AG04449 (cell line): ENCODE results near the gene ZP3.
"Not testable (repeated sequence)": the region's sequence is repeated elsewhere in the genome, so short reads cannot be mapped to it uniquely, and the experiment has no call there.

Experiments used
- CTCF ChIA-PET: fragments of 350-600 bp; formaldehyde crosslinking; extraction: SDS; loops from one replicate; lab custom pipeline; 2021; ENCODE audit warnings: antibody characterized with exemption; lab: Yijun Ruan, JAX
- POLR2A ChIA-PET: fragments of 400-600, 350-600 bp; formaldehyde crosslinking; extraction: SDS; loops from one replicate; lab custom pipeline; 2020; ENCODE audit warnings: antibody characterized with exemption, inconsistent platforms; lab: Yijun Ruan, JAX
- DNase-seq: peaks from one replicate; pipeline ENCODE4 v3.0.0-alpha.2; 2010; ENCODE audit warnings: low read depth, low spot score
- H3K4me3 ChIP-seq: 2 replicates; pipeline ENCODE4 v1.5.1; 2011; ENCODE audit warnings: low read depth, mild to moderate bottlenecking, control low read depth, low read length
- TF ChIP-seq, protein P1 (sequence below): IDR thresholded peaks from one replicate; pipeline ENCODE4 v1.5.1; 2011; ENCODE audit warnings: mild to moderate bottlenecking, moderate library complexity, low read length, control low read depth, inconsistent platforms; ENCODE audit not compliant: insufficient read depth; ENCODE audit errors: missing control alignments

The ZP3 gene

DNA sequence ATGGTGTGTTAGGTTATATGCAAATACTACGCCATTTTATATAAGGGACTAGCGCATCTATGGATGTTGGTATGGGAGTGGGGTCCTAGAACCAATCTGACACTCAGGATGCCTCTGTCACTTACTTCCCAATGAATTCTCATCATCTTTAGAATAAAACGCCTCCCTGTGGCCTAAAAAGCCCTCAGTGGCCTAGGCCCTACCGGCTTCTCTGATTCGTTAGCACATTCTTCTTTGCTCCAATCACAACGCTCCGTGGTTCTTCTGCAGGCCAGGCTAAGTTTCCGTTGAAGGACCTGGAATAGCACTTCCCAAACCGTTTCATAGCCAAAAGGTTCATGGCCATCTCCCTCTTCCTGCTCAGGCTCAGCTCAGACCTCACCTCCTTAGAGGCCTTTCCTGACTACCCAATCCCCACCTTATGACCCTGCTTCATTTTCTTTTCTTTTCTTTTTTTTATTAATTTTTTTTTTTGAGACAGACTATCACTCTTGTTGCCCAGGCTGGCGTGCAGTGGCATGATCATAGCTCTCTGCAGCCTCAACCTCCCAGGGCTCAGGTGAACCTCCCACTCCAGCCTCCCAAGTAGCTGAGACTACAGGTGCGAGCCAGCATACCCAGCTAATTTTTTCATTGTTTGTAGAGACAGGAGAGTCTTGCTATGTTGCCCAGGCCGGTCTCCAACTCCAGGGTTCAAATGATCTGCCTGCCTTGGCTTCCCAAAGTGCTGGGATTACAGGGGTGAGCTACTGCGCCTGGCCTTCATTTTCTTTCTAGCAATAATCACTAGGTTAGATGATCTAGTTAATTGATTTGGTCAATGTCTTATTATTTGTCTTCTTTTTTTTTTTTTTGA, 41.4 kb upstream of the ZP3 start:
- no peak for DNase-seq
- no peak overlapping the region for H3K4me3 ChIP-seq
- CTCF ChIA-PET = interaction anchor here (0.6 to 1.0 kb wide), 3 partner anchors 10 to 42 kb away, joined by 3 to 4 read pairs (median 4); no protein-coding TSS in a partner anchor
- TF ChIP-seq, protein P1, sequence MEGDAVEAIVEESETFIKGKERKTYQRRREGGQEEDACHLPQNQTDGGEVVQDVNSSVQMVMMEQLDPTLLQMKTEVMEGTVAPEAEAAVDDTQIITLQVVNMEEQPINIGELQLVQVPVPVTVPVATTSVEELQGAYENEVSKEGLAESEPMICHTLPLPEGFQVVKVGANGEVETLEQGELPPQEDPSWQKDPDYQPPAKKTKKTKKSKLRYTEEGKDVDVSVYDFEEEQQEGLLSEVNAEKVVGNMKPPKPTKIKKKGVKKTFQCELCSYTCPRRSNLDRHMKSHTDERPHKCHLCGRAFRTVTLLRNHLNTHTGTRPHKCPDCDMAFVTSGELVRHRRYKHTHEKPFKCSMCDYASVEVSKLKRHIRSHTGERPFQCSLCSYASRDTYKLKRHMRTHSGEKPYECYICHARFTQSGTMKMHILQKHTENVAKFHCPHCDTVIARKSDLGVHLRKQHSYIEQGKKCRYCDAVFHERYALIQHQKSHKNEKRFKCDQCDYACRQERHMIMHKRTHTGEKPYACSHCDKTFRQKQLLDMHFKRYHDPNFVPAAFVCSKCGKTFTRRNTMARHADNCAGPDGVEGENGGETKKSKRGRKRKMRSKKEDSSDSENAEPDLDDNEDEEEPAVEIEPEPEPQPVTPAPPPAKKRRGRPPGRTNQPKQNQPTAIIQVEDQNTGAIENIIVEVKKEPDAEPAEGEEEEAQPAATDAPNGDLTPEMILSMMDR = no peak
- POLR2A ChIA-PET = no interaction called here

DNA sequence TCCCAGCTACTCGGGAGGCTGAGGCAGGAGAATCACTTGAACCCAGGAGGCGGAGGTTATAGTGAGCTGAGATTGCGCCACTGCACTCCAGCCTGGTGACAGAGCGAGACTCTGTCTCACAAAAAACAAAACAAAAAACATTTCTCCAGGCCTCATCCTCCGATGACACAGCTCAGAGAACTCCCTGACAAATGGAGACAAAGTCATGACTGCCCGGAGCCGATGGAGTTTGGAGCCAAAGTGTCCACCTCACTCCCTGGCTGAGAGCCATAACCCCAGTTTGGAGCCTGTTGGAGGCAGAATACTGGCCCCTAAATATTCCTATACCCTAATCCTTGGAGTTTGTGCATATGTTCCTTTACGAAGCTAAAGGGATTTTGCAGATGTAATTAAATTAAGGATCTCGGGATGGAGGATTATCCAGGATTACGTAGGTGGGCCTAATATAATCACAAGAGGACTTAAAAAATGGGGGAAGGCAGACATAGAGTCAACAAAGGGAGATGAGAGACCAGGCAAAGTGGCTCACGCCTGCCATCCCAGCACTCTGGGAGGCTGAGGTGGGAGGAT, 38.0 kb upstream of the ZP3 start:
- CTCF ChIA-PET = interaction anchor here (2.6 kb wide), 1 partner anchor 11 kb away, joined by 6 read pairs; no protein-coding TSS in a partner anchor
- TF ChIP-seq, protein P1 = no peak
- DNase-seq = no peak
- POLR2A ChIA-PET = no interaction called here
- H3K4me3 ChIP-seq = no peak overlapping the region

DNA sequence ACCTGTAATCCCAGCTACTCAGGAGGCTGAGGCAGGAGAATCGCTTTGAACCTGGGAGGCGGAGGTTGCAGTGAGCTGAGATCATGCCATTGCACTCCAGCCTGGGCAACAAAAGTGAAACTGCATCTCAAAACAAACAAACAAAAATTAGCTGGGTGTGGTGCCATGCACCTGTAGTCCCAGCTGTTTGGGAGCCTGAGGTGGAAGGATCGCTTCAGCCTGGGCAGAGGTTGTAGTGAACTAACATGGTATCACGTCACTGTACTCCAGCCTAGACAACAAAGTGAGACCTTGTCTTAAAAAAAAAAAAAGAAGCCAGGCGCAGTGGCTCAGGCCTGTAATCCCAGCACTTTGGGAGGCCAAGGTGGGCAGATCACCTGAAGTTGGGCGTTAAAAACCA, 37.0 kb upstream of the ZP3 start:
- CTCF ChIA-PET, H3K4me3 ChIP-seq, POLR2A ChIA-PET, DNase-seq: not testable (repeated sequence)

- no peak for DNase-seq
- H3K4me3 ChIP-seq = no peak overlapping the region
- TF ChIP-seq, protein P1 = no peak
- CTCF ChIA-PET = no interaction called here
- POLR2A ChIA-PET = no interaction called here
These were observed 34.7 kb upstream of the ZP3 start for GRCh38 chr7:76390092-76390491.

- ChIA-PET POLR2A (no interaction called here), CTCF (interaction anchor here (1.1 kb wide), 1 partner anchor 9 kb away, joined by 4 read pairs; no protein-coding TSS in a partner anchor)
- peak overlapping the region; percentile 49 for H3K4me3 ChIP-seq
- no peak for DNase-seq
- TF ChIP-seq, protein P1 = no peak
These were observed 32.1 kb upstream of the ZP3 start for GRCh38 chr7:76392531-76393115.

DNA sequence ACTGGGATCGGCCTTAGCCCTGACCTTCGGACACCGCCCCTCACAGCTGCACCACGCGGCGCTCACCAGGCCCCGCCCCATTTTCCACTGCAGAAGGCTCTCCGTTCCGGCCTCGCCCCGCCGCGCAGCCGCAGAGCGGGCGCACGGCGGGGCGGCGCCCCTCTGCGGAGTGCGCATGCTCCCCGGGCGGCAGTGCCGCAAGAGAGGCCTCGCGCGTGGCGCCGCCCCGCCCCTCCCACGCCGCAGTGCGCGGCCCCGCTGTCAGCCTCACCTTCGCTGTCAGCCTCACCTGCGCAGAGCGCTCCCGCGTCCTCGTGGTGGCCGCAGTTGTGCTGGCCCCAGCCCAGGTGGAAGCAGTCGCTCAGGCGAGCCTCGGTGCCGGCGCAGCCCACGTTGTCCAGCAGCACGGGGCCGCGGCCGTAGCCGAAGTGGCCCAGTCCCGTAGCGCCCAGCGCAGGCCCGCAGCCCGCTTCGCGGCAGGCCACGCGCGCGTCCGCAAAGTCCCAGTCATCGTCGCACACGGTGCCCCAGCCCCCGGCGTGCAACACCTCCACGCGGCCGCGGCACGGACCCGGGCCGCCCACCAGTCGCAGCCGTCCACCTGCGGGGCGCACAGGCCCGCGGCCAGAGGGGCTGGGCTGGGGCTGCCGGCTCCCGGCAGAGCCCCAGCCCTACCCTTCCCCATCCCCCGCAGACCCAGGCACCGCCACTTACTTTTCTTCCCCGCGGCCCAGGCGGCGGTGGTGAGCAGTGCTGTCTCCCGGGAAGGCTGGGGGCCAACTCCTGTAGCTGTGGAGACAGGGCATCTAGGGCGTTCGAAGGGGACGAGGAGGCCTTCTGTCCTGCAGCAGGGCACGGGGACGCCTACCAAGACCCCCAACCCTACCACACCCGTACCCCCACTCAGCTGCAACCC, 31.4 kb upstream of the ZP3 start:
- H3K4me3 ChIP-seq = peak overlapping the region; percentile 75
- ChIA-PET CTCF (interaction anchor here (0.9 to 1.1 kb wide), 2 partner anchors 9 to 10 kb away, joined by 3 to 4 read pairs; no protein-coding TSS in a partner anchor), POLR2A (no interaction called here)
- no peak for DNase-seq
- TF ChIP-seq, protein P1 = peak; percentile 6
